GM08714 (cell line): ENCODE results near the gene MVD.
A peak's percentile ranks its signal among the peaks of the same experiment; 100 is the strongest.

Source experiments
- H3K4me3 ChIP-seq: fragments of 200-500 bp; sonication (Bioruptor generic); 2 replicates; pipeline ENCODE4 v1.5.1; 2014; ENCODE audit warnings: mild to moderate bottlenecking, low read length, inconsistent platforms
- ZNF274 ChIP-seq: IDR thresholded peaks from 2 replicates; pipeline ENCODE4 v1.6.1; 2012; ENCODE audit warnings: mild to moderate bottlenecking, low read depth, low read length

MVD gene

GRCh38 chr16:88650749-88651275, 12.1 kb downstream of the MVD start, which contains the start of gene CYBA:
Gene CYBA, minus strand, starts transcription at chr16:88651053. Its CDS starts 40 bp downstream, at chr16:88651013.
- no peak for TF ChIP-seq ZNF274
- H3K4me3 ChIP-seq, result peak within 1 kb of the TSS; percentile 78

- peak overlapping the region; percentile 78 for H3K4me3 ChIP-seq
- TF ChIP-seq ZNF274, result no peak
Measured at GRCh38 chr16:88649924-88650748, 12.8 kb downstream of the MVD start.

GRCh38 chr16:88649195-88649923, 13.5 kb downstream of the MVD start:
- H3K4me3 ChIP-seq, result peak overlapping the region; percentile 78
- no peak for TF ChIP-seq ZNF274

- TF ChIP-seq ZNF274, result no peak
- H3K4me3 ChIP-seq, result no peak overlapping the region
Measured at GRCh38 chr16:88647178-88648070, 15.5 kb downstream of the MVD start.

- H3K4me3 ChIP-seq, result no peak overlapping the region
- no peak for TF ChIP-seq ZNF274
Measured at GRCh38 chr16:88646345-88647034, 16.4 kb downstream of the MVD start.

- no peak overlapping the region for H3K4me3 ChIP-seq
- no peak for TF ChIP-seq ZNF274
Measured at GRCh38 chr16:88645941-88646340, 16.9 kb downstream of the MVD start.

GRCh38 chr16:88645455-88645854, 17.4 kb downstream of the MVD start:
- no peak for TF ChIP-seq ZNF274
- H3K4me3 ChIP-seq, result no peak overlapping the region

- no peak overlapping the region for H3K4me3 ChIP-seq
- no peak for TF ChIP-seq ZNF274
Measured at GRCh38 chr16:88643644-88643932, 19.3 kb downstream of the MVD start.

GRCh38 chr16:88642881-88643643, 19.8 kb downstream of the MVD start:
- no peak overlapping the region for H3K4me3 ChIP-seq
- no peak for TF ChIP-seq ZNF274

GRCh38 chr16:88640498-88641247, 22.2 kb downstream of the MVD start:
- H3K4me3 ChIP-seq, result no peak overlapping the region
- no peak for TF ChIP-seq ZNF274

GRCh38 chr16:88640039-88640495, 22.8 kb downstream of the MVD start:
- TF ChIP-seq ZNF274, result no peak
- no peak overlapping the region for H3K4me3 ChIP-seq
